AG04450 (cell line): ENCODE data around the gene TK2. TPM values are rescaled to one million over a fixed set of nuclear protein-coding genes. Genes with fewer than 3 reads are reported as not detected.

Experiments used
- CTCF ChIA-PET: fragments of 300-600, 350-600 bp; formaldehyde crosslinking; extraction: SDS; loops from one replicate; lab custom pipeline; 2022; ENCODE audit warnings: antibody characterized with exemption, inconsistent platforms; lab: Charles Lee
- POLR2A ChIA-PET: fragments of 350-600 bp; formaldehyde crosslinking; extraction: SDS; loops from one replicate; lab custom pipeline; 2021; ENCODE audit warnings: antibody characterized with exemption, inconsistent platforms; lab: Yijun Ruan, JAX
- DNase-seq: peaks from one replicate; pipeline ENCODE4 v3.0.0-alpha.2; 2011; ENCODE audit warnings: low read depth, low spot score
- H3K27ac ChIP-seq: one replicate; pipeline ENCODE4 v1.5.1; 2012; ENCODE audit warnings: low read depth, low read length, control low read depth
- H3K27me3 ChIP-seq: one replicate; pipeline ENCODE4 v1.6.0; 2012; ENCODE audit warnings: low read length; ENCODE audit not compliant: control insufficient read depth, insufficient read depth
- H3K4me3 ChIP-seq: 2 replicates; pipeline ENCODE4 v1.5.1; 2011; ENCODE audit warnings: mild to moderate bottlenecking, low read depth, low read length, control low read depth
- H3K9me3 ChIP-seq: 2 replicates; pipeline ENCODE4 v1.5.1; 2012; ENCODE audit warnings: low read length; ENCODE audit not compliant: control insufficient read depth, insufficient read depth
- polyA plus RNA-seq: library from polyadenylated mRNA; depleted of rRNA; stranded (reverse); fragments of >200 nt; gene quantifications from 2 replicates; pipeline ENCODE4 v1.2.3, GENCODE V29; 2011
- TF ChIP-seq, protein P1 (sequence below): IDR thresholded peaks from 2 replicates; pipeline ENCODE4 v1.5.1; 2011; ENCODE audit warnings: low read depth, low read length, control low read depth, inconsistent platforms

The TK2 gene
- polyA plus RNA-seq, 1 experiment, result 34.2 TPM

DNA sequence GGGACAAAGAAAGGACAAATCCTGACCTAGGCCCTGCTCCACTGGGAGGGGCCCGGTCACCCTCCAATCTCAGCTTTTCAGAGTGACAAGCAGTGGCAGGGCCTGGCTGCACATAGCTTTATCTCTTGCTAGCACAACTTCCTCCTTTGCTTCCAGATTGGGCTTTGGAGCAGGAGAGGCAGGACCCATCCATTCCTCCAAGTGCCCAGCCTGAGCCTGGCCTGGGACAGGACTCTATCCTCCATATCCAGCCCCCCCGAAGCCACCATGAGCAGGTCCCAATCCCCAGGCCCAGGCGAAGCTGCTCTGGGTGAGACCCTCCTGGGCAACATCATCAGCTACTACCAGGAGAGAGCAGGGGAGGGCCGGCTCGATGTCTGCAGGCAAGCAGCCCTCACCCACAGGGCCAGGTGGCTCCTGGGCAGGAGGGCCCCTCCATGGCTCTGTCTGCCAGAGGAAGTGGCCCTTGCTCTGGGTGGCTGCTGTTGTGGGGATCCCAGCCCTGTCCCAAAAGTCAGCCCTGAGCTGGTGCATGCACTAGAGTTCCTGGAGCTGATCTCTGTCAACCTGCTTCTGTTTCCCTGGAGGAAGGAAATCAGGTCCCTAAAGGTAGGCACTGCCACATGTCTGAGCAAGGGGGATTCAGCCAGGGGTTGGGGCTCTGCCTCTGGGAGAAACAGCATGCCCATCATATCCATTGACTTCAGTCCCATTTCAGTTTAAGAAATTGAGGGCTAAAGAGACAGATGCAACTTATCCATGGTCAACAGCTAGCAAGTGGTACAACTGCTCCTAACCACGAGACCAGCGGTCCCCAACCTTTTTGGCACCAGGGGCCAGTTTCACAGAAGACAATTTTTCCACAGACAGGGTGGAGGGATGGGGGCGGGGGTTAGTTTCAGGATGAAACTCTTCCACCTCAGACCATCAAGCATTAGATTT lies 58.9 kb downstream of the TK2 start:
- TF ChIP-seq, protein P1, sequence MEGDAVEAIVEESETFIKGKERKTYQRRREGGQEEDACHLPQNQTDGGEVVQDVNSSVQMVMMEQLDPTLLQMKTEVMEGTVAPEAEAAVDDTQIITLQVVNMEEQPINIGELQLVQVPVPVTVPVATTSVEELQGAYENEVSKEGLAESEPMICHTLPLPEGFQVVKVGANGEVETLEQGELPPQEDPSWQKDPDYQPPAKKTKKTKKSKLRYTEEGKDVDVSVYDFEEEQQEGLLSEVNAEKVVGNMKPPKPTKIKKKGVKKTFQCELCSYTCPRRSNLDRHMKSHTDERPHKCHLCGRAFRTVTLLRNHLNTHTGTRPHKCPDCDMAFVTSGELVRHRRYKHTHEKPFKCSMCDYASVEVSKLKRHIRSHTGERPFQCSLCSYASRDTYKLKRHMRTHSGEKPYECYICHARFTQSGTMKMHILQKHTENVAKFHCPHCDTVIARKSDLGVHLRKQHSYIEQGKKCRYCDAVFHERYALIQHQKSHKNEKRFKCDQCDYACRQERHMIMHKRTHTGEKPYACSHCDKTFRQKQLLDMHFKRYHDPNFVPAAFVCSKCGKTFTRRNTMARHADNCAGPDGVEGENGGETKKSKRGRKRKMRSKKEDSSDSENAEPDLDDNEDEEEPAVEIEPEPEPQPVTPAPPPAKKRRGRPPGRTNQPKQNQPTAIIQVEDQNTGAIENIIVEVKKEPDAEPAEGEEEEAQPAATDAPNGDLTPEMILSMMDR, result no peak
- no peaks in the 10 kb centered on the region for H3K9me3 ChIP-seq
- POLR2A ChIA-PET, result no interaction called here
- DNase-seq, result no peak
- H3K4me3 ChIP-seq, result no peak overlapping the region
- H3K27me3 ChIP-seq, result no peaks in the 10 kb centered on the region
- CTCF ChIA-PET, result interaction anchor here (0.8 to 1.1 kb wide), 2 partner anchors 35 to 85 kb away, joined by 3 to 4 read pairs; no protein-coding TSS in a partner anchor
- no peak overlapping the region for H3K27ac ChIP-seq

DNA sequence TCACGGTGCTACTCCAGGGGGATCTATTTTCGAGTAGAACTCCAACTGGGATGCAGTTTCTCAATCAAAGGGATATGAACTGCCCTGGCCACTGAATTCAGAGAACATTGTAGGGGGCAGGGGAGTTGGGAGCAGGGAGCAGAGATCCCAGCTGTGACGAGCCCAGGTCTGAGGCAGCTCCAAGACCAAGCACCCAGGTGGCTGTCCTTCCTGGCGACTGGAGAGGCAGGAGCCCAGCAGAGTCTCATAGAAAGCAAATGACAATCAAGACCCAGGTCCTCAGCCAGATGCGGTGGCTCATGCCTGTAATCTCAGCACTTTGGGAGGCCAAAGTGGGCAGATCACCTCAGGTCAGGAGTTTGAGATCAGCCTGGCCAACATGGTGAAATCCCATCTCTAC lies 60.1 kb downstream of the TK2 start:
- H3K9me3 ChIP-seq, result no peaks in the 10 kb centered on the region

DNA sequence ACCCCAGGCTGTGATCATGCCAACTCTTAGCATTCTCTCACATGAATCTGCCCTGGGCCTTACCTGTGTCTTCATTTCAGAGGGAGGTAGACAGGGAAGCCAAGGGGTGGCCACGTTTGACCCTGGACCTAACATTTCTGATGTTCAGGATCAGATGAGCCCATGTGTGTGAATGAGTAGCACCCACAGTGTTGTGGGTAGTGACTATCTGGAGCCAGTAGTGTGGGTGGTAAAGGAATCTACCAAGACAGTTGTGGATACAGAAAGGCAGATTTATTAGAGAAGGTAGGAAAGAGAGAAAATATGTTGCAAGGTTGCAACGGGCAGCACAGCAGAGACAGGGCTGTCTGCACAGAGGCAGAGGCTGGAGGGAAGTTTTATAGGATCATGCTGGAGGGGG lies 60.5 kb downstream of the TK2 start:
- Histone ChIP-seq H3K27ac (no peak overlapping the region), H3K4me3 (no peak overlapping the region), H3K9me3 (no peaks in the 10 kb centered on the region), H3K27me3 (no peaks in the 10 kb centered on the region)
- TF ChIP-seq, protein P1, result no peak
- ChIA-PET CTCF (no interaction called here), POLR2A (no interaction called here)
- no peak for DNase-seq

More for the DNA sequence above, 60.1 kb downstream of the TK2 start:
- TF ChIP-seq, protein P1, result no peak
- ChIA-PET POLR2A (no interaction called here), CTCF (interaction anchor here (1.1 kb wide), 1 partner anchor 36 kb away, joined by 3 read pairs; no protein-coding TSS in a partner anchor)
- Histone ChIP-seq H3K27me3 (no peaks in the 10 kb centered on the region), H3K4me3 (no peak overlapping the region), H3K27ac (no peak overlapping the region)
- no peak for DNase-seq

DNA sequence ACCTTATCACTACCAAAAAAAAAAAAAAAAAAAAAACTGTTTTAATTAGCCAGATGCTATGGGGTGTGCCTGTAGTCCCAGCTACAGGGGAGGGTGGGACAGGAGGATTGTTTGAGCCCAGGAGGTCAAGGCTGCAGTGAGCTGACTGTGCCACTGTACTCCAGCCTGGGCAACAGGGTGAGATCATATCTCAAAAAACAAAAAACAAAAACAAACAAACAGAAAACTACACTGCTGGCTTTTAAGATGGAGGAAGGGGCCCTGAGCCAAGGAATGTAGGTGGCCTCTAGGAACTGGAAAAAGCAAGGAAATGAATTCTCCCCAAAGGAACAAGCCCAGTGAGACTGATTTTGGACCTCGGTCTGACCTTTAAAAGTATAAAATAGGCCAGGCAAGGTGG lies 61.4 kb downstream of the TK2 start:
- TF ChIP-seq, protein P1, result no peak
- no peaks in the 10 kb centered on the region for H3K9me3 ChIP-seq
- ChIA-PET POLR2A (no interaction called here), CTCF (interaction anchor here (0.7 kb wide), 1 partner anchor 9 kb away, joined by 3 read pairs; no protein-coding TSS in a partner anchor)
- no peak for DNase-seq
- no peaks in the 10 kb centered on the region for H3K27me3 ChIP-seq
- no peak overlapping the region for H3K4me3 ChIP-seq
- H3K27ac ChIP-seq, result no peak overlapping the region
